Vagina (tissue), 2 donors: Measurements from ENCODE around the gene ZMYND10.

ENCODE experiments used
- CTCF ChIP-seq, 3 experiments: fragments of 450-650 bp in 2 of 3; fragments of 200-600 bp in 1 of 3; sonication (generic) in 1 of 3; IDR thresholded peaks; one replicate each; pipeline ENCODE4 v1.5.1; 2017 to 2019; ENCODE audit warnings: antibody characterized with exemption in 3 of 3, mild to moderate bottlenecking in 2 of 3, moderate library complexity in 2 of 3
- POLR2A ChIP-seq, 2 donors: fragments of 450-650 bp; IDR thresholded peaks; one replicate each; pipeline ENCODE4 v1.6.1; 2017; ENCODE audit warnings: antibody characterized with exemption in 2 of 2, mild to moderate bottlenecking in 2 of 2, moderate library complexity in 2 of 2
- POLR2AphosphoS5 ChIP-seq, 2 donors: sonication (generic); formaldehyde crosslinking; IDR thresholded peaks; one replicate each; pipeline ENCODE4 v1.9.0; 2017; ENCODE audit warnings: antibody characterized with exemption in 2 of 2, mild to moderate bottlenecking in 2 of 2, low read depth in 1 of 2; ENCODE audit not compliant: insufficient read depth in 1 of 2

GRCh38 chr3:50298836-50299637 is 46.5 kb downstream of the ZMYND10 start, which contains the start of the genes HYAL3 and NAA80:
- TF ChIP-seq CTCF (IDR thresholded peaks at IDR 0.05), result peak in 1 of 3 experiments; percentile 50
- TF ChIP-seq POLR2A (IDR thresholded peaks at IDR 0.05), result peak in 1 of 2 donors; percentile 96
- peak in 1 of 2 donors; percentile 99 for TF ChIP-seq POLR2AphosphoS5 (IDR thresholded peaks at IDR 0.05; ENCODE audit: insufficient read depth in 1 of 2, low read depth in 1 of 2)
